GM19239 (cell line): ENCODE results near the gene FANCL.
"Not testable (repeated sequence)": the region's sequence is repeated elsewhere in the genome, so short reads cannot be mapped to it uniquely, and the experiment has no call there.

Experiments used
- DNase-seq: peaks from one replicate; pipeline ENCODE4 v3.0.0; 2011; ENCODE audit warnings: low spot score; ENCODE audit not compliant: insufficient read length
- FAIRE-seq: peaks from 2 replicates; lab custom pipeline; 2011; peaks lifted over from hg19 to GRCh38; lab: Jason Lieb, UNC

The FANCL gene

GRCh38 chr2:58240670-58241545 lies at the start of gene FANCL:
Gene FANCL, minus strand, starts transcription at chr2:58241325. Its CDS starts 12 bp downstream, at chr2:58241313.
- DNase-seq: peak; percentile 72
- peak; percentile 98 for FAIRE-seq

GRCh38 chr2:58289029-58289428 lies 47.9 kb upstream of the FANCL start:
- DNase-seq (no peak), FAIRE-seq (no peak)

- no peak for FAIRE-seq
- DNase-seq: no peak
Measured at GRCh38 chr2:58283931-58284330, 42.8 kb upstream of the FANCL start.

- not testable (repeated sequence) for FAIRE-seq, DNase-seq
Measured at GRCh38 chr2:58275144-58275543, 34.0 kb upstream of the FANCL start.

GRCh38 chr2:58271826-58272225 lies 30.7 kb upstream of the FANCL start:
- no peak for FAIRE-seq

GRCh38 chr2:58268685-58269084 lies 27.6 kb upstream of the FANCL start:
- no peak for DNase-seq
- FAIRE-seq: no peak

More at GRCh38 chr2:58271826-58272225, 30.7 kb upstream of the FANCL start:
- no peak for DNase-seq

GRCh38 chr2:58266211-58266610 lies 25.1 kb upstream of the FANCL start:
- DNase-seq (no peak), FAIRE-seq (no peak)

GRCh38 chr2:58261209-58261608 lies 20.1 kb upstream of the FANCL start:
- no peak for FAIRE-seq
- DNase-seq: no peak

GRCh38 chr2:58258456-58258855 lies 17.3 kb upstream of the FANCL start:
- DNase-seq, FAIRE-seq: not testable (repeated sequence)

GRCh38 chr2:58251331-58252201 lies 10.4 kb upstream of the FANCL start:
- not testable (repeated sequence) for FAIRE-seq, DNase-seq

- FAIRE-seq: no peak
- no peak for DNase-seq
Measured at GRCh38 chr2:58241546-58241864, 380 bp upstream of the FANCL start.

- DNase-seq (no peak), FAIRE-seq (no peak)
Measured at GRCh38 chr2:58239243-58239925, 1.7 kb downstream of the FANCL start.

- DNase-seq: no peak
- FAIRE-seq: peak; percentile 71
Measured at GRCh38 chr2:58237741-58238140, 3.4 kb downstream of the FANCL start.

GRCh38 chr2:58235984-58236383 lies 5.1 kb downstream of the FANCL start:
- FAIRE-seq (no peak), DNase-seq (no peak)

GRCh38 chr2:58235170-58235569 lies 6.0 kb downstream of the FANCL start:
- no peak for DNase-seq
- FAIRE-seq: no peak

GRCh38 chr2:58228299-58228698 lies 12.8 kb downstream of the FANCL start:
- FAIRE-seq: no peak

GRCh38 chr2:58227171-58227917 lies 13.8 kb downstream of the FANCL start:
- DNase-seq: no peak
- FAIRE-seq: no peak

More at GRCh38 chr2:58228299-58228698, 12.8 kb downstream of the FANCL start:
- no peak for DNase-seq

- DNase-seq (no peak), FAIRE-seq (no peak)
Measured at GRCh38 chr2:58221909-58222308, 19.2 kb downstream of the FANCL start.

- peak; percentile 33 for FAIRE-seq
- no peak for DNase-seq
Measured at GRCh38 chr2:58215429-58215828, 25.7 kb downstream of the FANCL start.
